Fibroblast of mammary gland (primary cell): ENCODE data around the gene TOPAZ1.
"Not testable (repeated sequence)": the region's sequence is repeated elsewhere in the genome, so short reads cannot be mapped to it uniquely, and the experiment has no call there.

Source experiments
- DNase-seq: peaks from one replicate; pipeline ENCODE4 v3.0.0-alpha.2; 2010; ENCODE audit warnings: low read depth
- H3K4me3 ChIP-seq: 2 replicates; pipeline ENCODE4 v1.5.1; 2011; ENCODE audit warnings: low read depth, mild to moderate bottlenecking, low read length, moderate library complexity; ENCODE audit not compliant: control insufficient read depth
- TF ChIP-seq, protein P1 (sequence below): conservative IDR thresholded peaks from 2 replicates; pipeline ENCODE4 v1.5.1; 2011; ENCODE audit warnings: low read depth, low read length, inconsistent platforms; ENCODE audit not compliant: control insufficient read depth, insufficient read depth

TOPAZ1 gene

DNA sequence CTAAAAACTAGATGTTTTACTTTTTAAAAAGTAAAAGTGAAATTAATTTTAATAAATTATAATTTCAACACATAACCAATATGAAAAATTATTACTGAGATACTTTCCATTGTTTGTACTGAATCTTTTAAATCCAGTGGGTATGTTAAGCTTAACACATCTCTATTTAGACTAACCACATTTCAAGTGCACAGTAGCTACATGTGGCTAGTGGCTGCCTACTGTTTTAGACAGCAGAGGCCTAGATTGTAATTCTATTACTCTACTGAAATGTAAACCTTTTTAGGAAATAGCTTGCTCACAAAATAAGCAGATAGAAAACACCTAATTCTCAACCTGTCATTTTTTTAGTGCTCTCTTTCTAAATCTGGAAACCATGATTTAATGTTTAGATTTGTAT lies 101.7 kb downstream of the TOPAZ1 start:
- TF ChIP-seq, protein P1, sequence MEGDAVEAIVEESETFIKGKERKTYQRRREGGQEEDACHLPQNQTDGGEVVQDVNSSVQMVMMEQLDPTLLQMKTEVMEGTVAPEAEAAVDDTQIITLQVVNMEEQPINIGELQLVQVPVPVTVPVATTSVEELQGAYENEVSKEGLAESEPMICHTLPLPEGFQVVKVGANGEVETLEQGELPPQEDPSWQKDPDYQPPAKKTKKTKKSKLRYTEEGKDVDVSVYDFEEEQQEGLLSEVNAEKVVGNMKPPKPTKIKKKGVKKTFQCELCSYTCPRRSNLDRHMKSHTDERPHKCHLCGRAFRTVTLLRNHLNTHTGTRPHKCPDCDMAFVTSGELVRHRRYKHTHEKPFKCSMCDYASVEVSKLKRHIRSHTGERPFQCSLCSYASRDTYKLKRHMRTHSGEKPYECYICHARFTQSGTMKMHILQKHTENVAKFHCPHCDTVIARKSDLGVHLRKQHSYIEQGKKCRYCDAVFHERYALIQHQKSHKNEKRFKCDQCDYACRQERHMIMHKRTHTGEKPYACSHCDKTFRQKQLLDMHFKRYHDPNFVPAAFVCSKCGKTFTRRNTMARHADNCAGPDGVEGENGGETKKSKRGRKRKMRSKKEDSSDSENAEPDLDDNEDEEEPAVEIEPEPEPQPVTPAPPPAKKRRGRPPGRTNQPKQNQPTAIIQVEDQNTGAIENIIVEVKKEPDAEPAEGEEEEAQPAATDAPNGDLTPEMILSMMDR = no peak
- no peak for DNase-seq
- no peak overlapping the region for H3K4me3 ChIP-seq

DNA sequence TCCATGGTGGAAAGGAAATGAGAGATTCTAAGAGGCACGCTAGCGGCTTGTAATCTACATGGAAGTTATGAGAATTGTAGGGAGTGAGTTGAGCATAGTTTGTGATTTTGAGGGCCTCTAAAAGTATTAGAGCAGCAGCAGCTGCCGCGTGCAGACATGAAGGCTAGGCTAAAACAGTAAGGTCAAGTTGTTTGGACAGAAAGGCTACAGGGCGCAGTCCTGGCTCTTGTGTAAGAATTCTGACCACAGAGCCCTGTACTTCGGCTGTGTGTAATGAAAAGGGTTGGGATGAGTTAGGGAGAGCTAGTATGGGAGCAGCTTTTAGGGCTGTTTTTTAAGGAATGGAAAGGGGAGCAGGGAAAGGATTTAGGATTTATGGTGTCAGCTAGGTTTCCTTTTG lies 104.9 kb downstream of the TOPAZ1 start:
- not testable (repeated sequence) for DNase-seq

DNA sequence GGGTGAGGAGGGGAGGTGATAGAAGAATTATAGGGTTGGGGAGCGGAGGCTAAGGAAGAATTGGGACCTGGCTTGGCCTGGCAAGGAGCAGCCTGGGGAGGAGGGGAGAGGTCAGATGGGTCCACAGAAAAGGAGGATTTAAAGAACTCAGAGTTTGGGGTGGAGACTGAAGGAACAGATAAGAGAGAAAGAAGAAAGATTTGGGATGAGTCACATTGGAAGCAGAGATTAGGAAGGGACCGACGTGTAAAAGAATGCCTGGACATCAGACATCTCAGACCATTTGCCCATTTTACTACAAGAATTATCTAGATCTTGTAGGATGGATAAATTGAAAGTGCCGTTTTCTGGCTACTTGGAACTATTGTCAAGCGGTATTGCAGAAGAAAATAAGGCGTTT lies 107.3 kb downstream of the TOPAZ1 start:
- TF ChIP-seq, protein P1 = no peak
- no peak overlapping the region for H3K4me3 ChIP-seq
- DNase-seq = no peak

More for the DNA sequence above, 104.9 kb downstream of the TOPAZ1 start:
- not testable (repeated sequence) for H3K4me3 ChIP-seq

DNA sequence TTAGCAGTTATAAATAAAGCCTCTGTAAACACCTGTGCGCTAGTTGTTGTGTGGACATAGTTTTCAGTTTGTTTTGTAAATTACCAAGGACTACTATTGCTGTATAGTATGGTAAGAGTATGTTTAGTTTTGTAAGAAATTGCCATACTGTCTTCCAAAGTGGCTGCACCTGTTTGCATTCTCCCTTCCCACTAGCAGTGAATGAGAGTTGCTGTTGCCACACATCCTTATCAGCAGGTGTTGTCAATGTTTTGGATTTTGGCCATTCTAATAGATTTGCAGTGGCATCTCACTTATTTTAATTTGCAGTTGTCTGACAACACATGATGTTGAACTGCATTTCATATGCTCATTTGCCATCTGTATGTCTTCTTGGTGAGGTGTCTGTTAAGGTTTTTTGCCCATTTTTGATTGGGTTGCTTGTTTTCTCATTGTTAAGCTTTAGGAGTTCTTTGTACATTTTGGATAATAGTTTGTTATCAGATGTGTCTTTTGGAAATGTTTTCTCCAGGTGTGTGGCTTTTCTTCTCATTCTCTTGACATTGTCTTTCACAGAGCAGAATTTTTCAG lies 111.8 kb downstream of the TOPAZ1 start:
- DNase-seq = no peak
- no peak overlapping the region for H3K4me3 ChIP-seq
- TF ChIP-seq, protein P1 = no peak

DNA sequence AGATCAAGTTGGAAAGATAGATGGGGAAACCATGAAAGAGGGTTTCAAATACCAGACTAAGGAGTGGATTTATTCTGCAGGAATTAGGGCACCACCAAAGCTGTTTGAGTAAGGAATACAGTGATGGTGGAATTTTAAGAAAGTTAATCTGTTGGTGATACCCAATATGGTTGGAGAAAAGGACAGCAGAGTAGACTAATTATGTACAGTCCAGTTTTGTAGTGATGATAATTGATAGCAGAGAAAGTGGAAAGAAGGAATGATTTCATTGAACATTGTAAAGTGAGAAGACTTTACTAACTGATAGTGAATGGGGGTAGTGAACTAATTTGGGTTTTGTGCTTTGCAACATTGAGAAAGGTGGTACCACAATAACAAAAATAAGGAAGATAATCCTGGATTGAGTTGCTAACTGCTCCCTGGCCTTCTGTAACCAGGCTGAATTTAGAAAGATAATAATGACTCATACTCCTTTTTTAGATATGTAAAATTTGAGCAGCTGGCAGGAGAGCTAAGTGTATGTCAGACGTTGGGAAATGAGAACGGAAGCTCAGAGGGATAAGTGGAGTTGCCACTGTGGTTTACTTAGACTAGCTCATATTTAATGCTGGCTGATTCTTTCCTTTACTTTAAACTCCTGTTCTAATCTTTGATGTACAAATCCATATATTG lies 113.8 kb downstream of the TOPAZ1 start:
- TF ChIP-seq, protein P1 = no peak
- DNase-seq = peak; percentile 87
- H3K4me3 ChIP-seq = no peak overlapping the region

DNA sequence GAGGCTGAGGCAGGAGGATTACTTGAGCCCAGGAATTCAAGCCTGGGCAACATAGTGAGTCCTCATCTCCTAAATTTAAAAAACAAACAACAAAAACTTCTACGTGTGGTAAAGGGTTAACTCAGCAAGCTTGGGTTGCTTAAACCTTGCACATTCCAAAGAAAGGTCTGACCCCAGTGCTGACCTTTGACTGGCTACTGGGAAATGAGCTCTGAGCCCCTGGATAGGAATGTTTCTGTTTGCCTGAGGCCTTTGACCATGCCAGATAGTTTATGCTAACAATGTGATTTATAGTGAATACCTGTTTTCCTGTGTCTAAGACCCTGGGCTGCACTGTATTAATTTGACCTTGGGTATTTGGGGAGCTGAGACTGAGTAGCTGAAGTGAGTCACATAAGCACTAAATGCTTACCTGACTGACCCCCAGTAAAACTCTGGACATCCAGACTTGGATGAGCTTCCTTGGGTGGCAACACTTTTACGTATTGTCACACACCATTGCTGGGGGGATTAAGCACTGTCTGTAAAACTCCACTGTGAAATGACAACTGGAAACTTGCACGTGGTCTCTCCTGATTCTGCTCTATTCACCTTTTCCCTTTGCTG lies 117.6 kb downstream of the TOPAZ1 start:
- DNase-seq = no peak

DNA sequence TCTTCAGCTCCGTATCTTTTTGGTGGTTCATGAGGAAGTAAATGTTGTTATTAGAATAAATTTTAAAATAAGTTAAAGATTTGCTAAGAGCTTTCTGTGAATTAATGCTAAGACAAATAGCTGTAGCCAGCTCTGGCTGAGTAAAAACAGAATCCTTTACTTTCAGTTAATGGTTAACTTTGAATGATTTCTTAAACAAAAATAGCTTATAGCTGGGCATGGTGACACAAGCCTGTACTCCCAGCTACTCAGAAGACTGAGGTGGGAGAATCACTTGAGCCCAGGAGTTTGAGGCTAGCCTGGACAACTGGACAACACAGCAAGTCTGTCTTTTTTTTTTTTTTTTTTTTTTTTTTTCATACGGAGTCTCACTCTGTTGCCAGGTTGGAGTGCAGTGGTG lies 121.9 kb downstream of the TOPAZ1 start:
- TF ChIP-seq, protein P1 = no peak
- DNase-seq = no peak
- no peak overlapping the region for H3K4me3 ChIP-seq

More for the DNA sequence above, 117.6 kb downstream of the TOPAZ1 start:
- TF ChIP-seq, protein P1 = no peak
- no peak overlapping the region for H3K4me3 ChIP-seq
